Neuronal stem cell (in vitro differentiated cells): Measurements from ENCODE around the gene ATP6V0D1.

Source experiments
- DNase-seq: peaks from one replicate; pipeline ENCODE4 v3.0.0-alpha.2; 2013; ENCODE audit warnings: low spot score
- H2AFZ ChIP-seq: one replicate; pipeline ENCODE4 v1.6.1; 2013; ENCODE audit warnings: mild to moderate bottlenecking, low read length, inconsistent platforms
- H2AK5ac ChIP-seq: 2 replicates; pipeline ENCODE4 v1.6.1; 2013; ENCODE audit warnings: low read depth, mild to moderate bottlenecking, inconsistent platforms, low read length, moderate library complexity, mixed read lengths
- H2BK120ac ChIP-seq: 2 replicates; pipeline ENCODE4 v1.6.1; 2013; ENCODE audit warnings: low read depth, mild to moderate bottlenecking, inconsistent platforms, low read length, moderate library complexity, mixed read lengths
- H2BK12ac ChIP-seq: one replicate; pipeline ENCODE4 v1.6.1; 2013; ENCODE audit warnings: low read length, inconsistent platforms
- H2BK15ac ChIP-seq: 2 replicates; pipeline ENCODE4 v1.6.1; 2013; ENCODE audit warnings: mild to moderate bottlenecking, low read length, inconsistent platforms, mixed read lengths
- H2BK5ac ChIP-seq: one replicate; pipeline ENCODE4 v1.6.1; 2013; ENCODE audit warnings: inconsistent platforms, mild to moderate bottlenecking, low read length, moderate library complexity
- H3K14ac ChIP-seq: one replicate; pipeline ENCODE4 v1.6.1; 2013; ENCODE audit warnings: low read length, inconsistent platforms
- H3K18ac ChIP-seq: 2 replicates; pipeline ENCODE4 v1.6.1; 2013; ENCODE audit warnings: low read length, inconsistent platforms
- H3K23ac ChIP-seq: 2 replicates; pipeline ENCODE4 v1.6.1; 2013; ENCODE audit warnings: low read depth, mild to moderate bottlenecking, mixed read lengths, low read length, inconsistent platforms; ENCODE audit not compliant: poor library complexity
- H3K27ac ChIP-seq: replicated peaks from 3 replicates; pipeline ENCODE4 v1.5.1; 2013; ENCODE audit warnings: low read length, inconsistent platforms
- H3K27me3 ChIP-seq, 3 experiments: 2 replicates each; pipeline ENCODE4 v1.6.1; 2013; ENCODE audit warnings: low read length in 3 of 3, mild to moderate bottlenecking in 2 of 3, inconsistent platforms in 1 of 3, low read depth in 1 of 3, mixed read lengths in 1 of 3, moderate library complexity in 1 of 3; ENCODE audit not compliant: control insufficient read depth in 3 of 3, insufficient read depth in 3 of 3
- H3K36me3 ChIP-seq, 2 donors: replicated peaks in 1 of 2; 2 replicates each; pipeline ENCODE4 v1.6.1; 2013; ENCODE audit warnings: low read length in 2 of 2; ENCODE audit not compliant: control insufficient read depth in 2 of 2, insufficient read depth in 2 of 2
- H3K4ac ChIP-seq: 2 replicates; pipeline ENCODE4 v1.6.1; 2013; ENCODE audit warnings: inconsistent platforms, mild to moderate bottlenecking, low read length, moderate library complexity
- H3K4me1 ChIP-seq, 2 donors: 1 replicate in 1 of 2; 2 replicates in 1 of 2; pipeline ENCODE4 v1.6.1; 2013; ENCODE audit warnings: low read length in 2 of 2, low read depth in 1 of 2; ENCODE audit not compliant: control insufficient read depth in 2 of 2, insufficient read depth in 1 of 2
- H3K4me2 ChIP-seq: one replicate; pipeline ENCODE4 v1.6.1; 2013; ENCODE audit warnings: mild to moderate bottlenecking, low read length, inconsistent platforms; ENCODE audit not compliant: insufficient read depth, poor library complexity, severe bottlenecking
- H3K4me3 ChIP-seq, 2 donors: 2 replicates each; pipeline ENCODE4 v1.5.1; 2013; ENCODE audit warnings: low read length in 2 of 2, mild to moderate bottlenecking in 2 of 2, inconsistent platforms in 1 of 2, moderate library complexity in 1 of 2
- H3K79me1 ChIP-seq: one replicate; pipeline ENCODE4 v1.6.1; 2013; ENCODE audit warnings: low read depth, mild to moderate bottlenecking, inconsistent platforms, low read length, moderate library complexity
- H3K9ac ChIP-seq: one replicate; pipeline ENCODE4 v1.6.1; 2013; ENCODE audit warnings: mild to moderate bottlenecking, low read depth, low read length, inconsistent platforms; ENCODE audit not compliant: poor library complexity
- H3K9me3 ChIP-seq, 2 donors: replicated peaks in 1 of 2; 2 replicates each; pipeline versions ENCODE3 to v1.6.1; 2013; ENCODE audit warnings: low read length in 2 of 2, mild to moderate bottlenecking in 2 of 2, inconsistent platforms in 1 of 2, low read depth in 1 of 2, mixed read lengths in 1 of 2, moderate library complexity in 1 of 2; ENCODE audit not compliant: control insufficient read depth in 2 of 2, insufficient read depth in 1 of 2
- H4K8ac ChIP-seq: one replicate; pipeline ENCODE4 v1.6.1; 2013; ENCODE audit warnings: low read depth, mild to moderate bottlenecking, inconsistent platforms, low read length, moderate library complexity
- H4K91ac ChIP-seq: one replicate; pipeline ENCODE4 v1.6.1; 2013; ENCODE audit warnings: low read length, low read depth, mild to moderate bottlenecking, inconsistent platforms; ENCODE audit not compliant: poor library complexity
- WGBS, 2 donors: extraction: QIAGEN DNeasy Blood & Tissue Kit; methylation state at CpG; one replicate each; pipeline ENCODE4 v1.1.7; 2013; ENCODE audit warnings: missing lambda C conversion rate in 2 of 2, mixed read lengths in 1 of 2; ENCODE audit not compliant: insufficient read length in 2 of 2, insufficient replicate concordance in 1 of 2; ENCODE audit errors: extremely low coverage in 2 of 2; 5-methylcytosine and 5-hydroxymethylcytosine counted together

ATP6V0D1 gene

DNA sequence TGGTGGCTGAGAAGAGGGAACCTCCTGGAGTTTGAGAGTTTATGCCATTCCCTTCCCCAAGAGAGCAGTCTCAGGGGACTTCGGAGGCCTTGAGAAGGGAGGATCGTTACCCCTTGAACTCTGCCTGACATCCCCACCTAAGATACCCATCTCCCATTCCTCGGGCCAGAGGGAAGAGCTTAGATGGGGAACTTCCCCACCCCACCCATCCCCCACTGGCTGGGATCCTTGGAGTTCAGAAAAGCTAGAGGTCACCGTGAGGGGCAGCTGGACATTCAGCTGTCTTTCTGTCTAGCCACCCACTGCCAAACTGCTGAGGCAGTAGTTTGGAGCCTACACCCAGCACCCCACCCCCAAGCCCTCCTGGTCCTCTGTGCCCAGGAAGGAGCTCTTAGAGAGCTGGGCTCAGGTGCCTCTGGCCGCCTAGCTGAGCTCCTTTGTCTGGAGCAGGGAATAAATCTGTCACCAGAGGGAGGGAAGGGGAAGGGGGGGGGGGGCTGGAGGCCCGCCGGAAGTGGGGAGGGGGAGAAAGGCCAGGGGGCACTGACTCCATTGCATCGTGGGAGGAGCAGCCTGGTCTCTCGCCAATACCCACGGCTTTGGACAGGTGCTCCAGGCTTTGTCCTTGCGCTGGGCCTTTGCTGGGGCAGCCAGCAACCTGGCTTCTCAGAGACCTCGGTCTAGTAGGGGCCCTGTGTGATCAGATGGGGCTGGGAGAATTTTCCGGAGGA, 49.0 kb downstream of the ATP6V0D1 start:
- WGBS, 2 donors, result no CpG with 5 or more reads among the region's 13 CpGs
- Histone ChIP-seq H3K23ac (peak overlapping the region; percentile 68), H3K9ac (no peak overlapping the region), H4K8ac (no peak overlapping the region), H3K9me3 (peaks cover 0 to 2% of the 10 kb centered on the region in 2 donors), H3K4ac (no peak overlapping the region), H2BK12ac (no peak overlapping the region), H2AK5ac (peak overlapping the region; percentile 65), H2BK120ac (no peak overlapping the region), H2BK15ac (peak overlapping the region; percentile 62), H3K27me3 (peaks cover 14 to 46% (median 25%) of the 10 kb centered on the region in 3 experiments), H2BK5ac (no peak overlapping the region), H3K36me3 (peaks cover 8 to 9% of the 10 kb centered on the region in 2 donors), H2AFZ (peak overlapping the region; percentile 84), H4K91ac (no peak overlapping the region), H3K4me1 (peaks cover 15 to 19% of the 10 kb centered on the region in 2 donors), H3K79me1 (no peaks in the 10 kb centered on the region), H3K18ac (peak overlapping the region; percentile 20), H3K14ac (no peak overlapping the region), H3K4me3 (peak overlapping the region; percentile 50 to 59), H3K4me2 (peak overlapping the region; percentile 87), H3K27ac (no peak overlapping the region)
- peak; percentile 20 for DNase-seq

DNA sequence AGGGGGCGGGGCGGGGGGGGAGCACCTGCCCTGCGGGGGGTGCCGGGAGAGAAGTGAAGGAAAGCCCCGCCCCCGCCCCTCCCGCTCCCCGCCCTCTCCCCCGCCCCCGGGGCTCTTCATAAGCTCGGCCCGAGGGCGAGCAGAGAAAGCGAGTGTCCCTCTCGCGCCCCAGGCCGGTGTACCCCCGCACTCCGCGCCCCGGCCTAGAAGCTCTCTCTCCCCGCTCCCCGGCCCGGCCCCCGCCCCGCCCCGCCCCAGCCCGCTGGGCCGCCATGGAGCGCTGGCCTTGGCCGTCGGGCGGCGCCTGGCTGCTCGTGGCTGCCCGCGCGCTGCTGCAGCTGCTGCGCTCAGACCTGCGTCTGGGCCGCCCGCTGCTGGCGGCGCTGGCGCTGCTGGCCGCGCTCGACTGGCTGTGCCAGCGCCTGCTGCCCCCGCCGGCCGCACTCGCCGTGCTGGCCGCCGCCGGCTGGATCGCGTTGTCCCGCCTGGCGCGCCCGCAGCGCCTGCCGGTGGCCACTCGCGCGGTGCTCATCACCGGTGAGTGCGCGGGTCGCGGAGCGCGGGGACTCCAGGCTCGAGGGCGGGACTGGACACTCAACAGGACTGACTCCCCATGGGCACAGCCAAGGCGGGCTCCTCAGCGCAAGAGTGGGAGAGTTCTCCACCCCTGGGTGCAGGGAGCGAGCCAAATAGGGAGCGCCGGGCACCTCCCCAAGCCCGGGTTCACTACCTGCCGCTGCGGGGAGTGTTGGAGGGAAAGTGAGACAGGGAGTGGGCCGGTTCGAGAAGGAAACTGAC, 49.8 kb downstream of the ATP6V0D1 start, which contains the start of gene HSD11B2:
HSD11B2 (plus strand) TSS at position 145 of the 798 bp plus-strand sequence; CDS start at position 273, 128 bp downstream.
- Histone ChIP-seq H3K79me1 (no peaks in the 10 kb centered on the region), H4K91ac (peak within 1 kb of the TSS; percentile 39), H3K9ac (peak within 1 kb of the TSS; percentile 90), H4K8ac (peak within 1 kb of the TSS; percentile 49), H2AFZ (peak within 1 kb of the TSS; percentile 85), H3K23ac (peak within 1 kb of the TSS; percentile 86), H2BK15ac (peak within 1 kb of the TSS; percentile 62), H3K36me3 (peaks cover 4 to 5% of the 10 kb centered on the region in 2 donors), H3K4ac (no peak within 1 kb of the TSS), H2BK120ac (no peak within 1 kb of the TSS), H2AK5ac (peak within 1 kb of the TSS; percentile 65), H2BK12ac (peak within 1 kb of the TSS; percentile 46), H3K9me3 (peaks cover 0 to 2% of the 10 kb centered on the region in 2 donors), H3K18ac (peak within 1 kb of the TSS; percentile 96), H3K4me3 (peak within 1 kb of the TSS; percentile 50 to 71), H3K4me1 (peaks cover 15 to 19% of the 10 kb centered on the region in 2 donors), H3K4me2 (peak within 1 kb of the TSS; percentile 87), H3K27ac (no peak within 1 kb of the TSS), H2BK5ac (no peak within 1 kb of the TSS), H3K27me3 (peaks cover 14 to 46% (median 25%) of the 10 kb centered on the region in 3 experiments), H3K14ac (peak within 1 kb of the TSS; percentile 90)
- DNase-seq, result peak; percentile 48
- no CpG with 5 or more reads among the region's 87 CpGs for WGBS, 2 donors

DNA sequence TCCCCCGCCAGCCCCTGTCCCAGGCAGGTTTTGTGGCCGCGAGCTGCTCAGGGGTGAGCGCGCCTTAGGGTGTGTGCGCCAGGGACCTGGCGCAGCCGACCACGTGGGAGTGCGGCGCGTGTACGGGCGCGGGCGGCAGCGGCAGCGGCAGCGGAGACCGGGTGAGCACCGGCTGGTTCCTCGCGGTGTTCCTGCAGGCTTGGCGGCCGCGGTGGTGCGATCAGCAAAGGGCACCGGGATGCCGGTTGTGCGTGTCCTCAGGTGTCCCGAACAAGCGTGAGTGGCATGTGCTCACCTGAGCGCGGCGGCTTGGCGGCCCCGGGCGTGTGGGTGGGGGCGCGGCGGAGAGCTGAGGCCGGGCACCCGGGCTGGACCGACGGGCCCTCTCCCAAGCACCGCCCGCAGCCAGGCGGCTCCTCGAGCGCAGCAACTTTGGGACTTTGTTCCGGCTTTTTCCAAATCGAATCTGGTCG, 50.4 kb downstream of the ATP6V0D1 start:
- H3K9me3 ChIP-seq, result peaks cover 0 to 2% of the 10 kb centered on the region in 2 donors
- H3K27me3 ChIP-seq, result peaks cover 14 to 46% (median 25%) of the 10 kb centered on the region in 3 experiments
- peak overlapping the region; percentile 39 for H4K91ac ChIP-seq
- DNase-seq, result peak; percentile 18
- H2AFZ ChIP-seq, result peak overlapping the region; percentile 85
- peak overlapping the region; percentile 28 to 71 for H3K4me3 ChIP-seq
- H2AK5ac ChIP-seq, result peak overlapping the region; percentile 53
- peak overlapping the region; percentile 46 for H2BK12ac ChIP-seq
- H3K4me2 ChIP-seq, result peak overlapping the region; percentile 87
- H2BK5ac ChIP-seq, result no peak overlapping the region
- H3K27ac ChIP-seq, result no peak overlapping the region
- no peak overlapping the region for H3K14ac ChIP-seq
- peaks cover 15 to 19% of the 10 kb centered on the region in 2 donors for H3K4me1 ChIP-seq
- peaks cover 1 to 2% of the 10 kb centered on the region in 2 donors for H3K36me3 ChIP-seq
- H2BK15ac ChIP-seq, result peak overlapping the region; percentile 42
- peak overlapping the region; percentile 49 for H4K8ac ChIP-seq
- WGBS, 2 donors, result no CpG with 5 or more reads among the region's 53 CpGs
- H3K9ac ChIP-seq, result peak overlapping the region; percentile 90
- peak overlapping the region; percentile 96 for H3K18ac ChIP-seq
- H3K4ac ChIP-seq, result no peak overlapping the region
- no peaks in the 10 kb centered on the region for H3K79me1 ChIP-seq
- H2BK120ac ChIP-seq, result no peak overlapping the region
- H3K23ac ChIP-seq, result peak overlapping the region; percentile 86
